ENCODE results near the gene TBCEL.

The TBCEL gene

DNA sequence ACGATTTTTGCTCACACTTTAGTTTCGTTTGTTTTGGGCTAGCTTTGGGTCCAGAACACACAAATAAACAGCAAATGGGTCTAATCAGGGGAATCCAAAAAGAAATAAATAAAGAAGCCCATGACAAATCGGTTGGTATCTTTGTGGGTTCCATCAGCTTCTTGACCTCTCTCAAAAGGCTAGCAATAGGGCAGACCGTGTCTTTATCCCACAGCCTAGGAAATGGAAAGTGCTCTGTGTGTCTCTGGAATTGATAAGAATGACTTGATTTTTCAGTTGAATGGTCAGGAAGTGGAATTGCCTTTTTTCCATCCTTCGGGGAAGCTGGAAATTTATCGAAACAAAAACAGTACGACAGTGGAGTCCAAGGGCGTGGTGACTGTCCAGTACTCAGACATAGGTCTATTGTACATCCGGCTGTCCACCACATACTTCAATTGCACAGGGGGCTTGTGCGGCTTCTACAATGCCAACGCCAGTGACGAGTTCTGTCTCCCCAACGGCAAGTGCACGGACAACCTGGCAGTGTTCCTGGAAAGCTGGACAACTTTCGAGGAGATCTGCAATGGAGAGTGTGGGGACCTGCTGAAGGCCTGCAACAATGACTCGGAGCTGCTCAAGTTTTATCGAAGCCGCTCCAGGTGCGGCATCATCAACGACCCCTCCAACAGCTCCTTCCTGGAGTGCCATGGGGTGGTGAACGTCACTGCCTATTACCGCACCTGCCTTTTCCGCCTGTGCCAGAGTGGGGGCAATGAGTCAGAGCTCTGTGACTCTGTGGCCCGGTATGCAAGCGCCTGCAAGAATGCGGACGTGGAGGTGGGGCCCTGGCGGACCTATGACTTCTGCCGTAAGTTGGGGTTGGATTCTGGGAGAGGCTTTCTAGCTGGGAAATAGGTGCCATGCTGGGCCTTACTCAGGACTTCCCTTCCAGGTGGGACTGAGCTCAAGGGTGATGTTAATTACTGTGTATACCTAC lies 105.7 kb downstream of the TBCEL start:
- no peak overlapping the region for H3K4me3 ChIP-seq (ENCODE audit: low read length)
- H3K36me3 ChIP-seq (ENCODE audit: control insufficient read depth, insufficient read depth, low read length, severe bottlenecking), result no peaks in the 10 kb centered on the region
- no peak for DNase-seq (ENCODE audit: low read depth)
- peaks cover under 1% of the 10 kb centered on the region for H3K27me3 ChIP-seq (replicated peaks; ENCODE audit: control insufficient read depth, insufficient read depth, low read length)
- H3K9ac ChIP-seq (ENCODE audit: low read length), result no peak overlapping the region
- no peaks in the 10 kb centered on the region for H3K9me3 ChIP-seq (ENCODE audit: control insufficient read depth, low read length)
- H3K4me1 ChIP-seq (ENCODE audit: control insufficient read depth, insufficient read depth, low read length), result no peaks in the 10 kb centered on the region

DNA sequence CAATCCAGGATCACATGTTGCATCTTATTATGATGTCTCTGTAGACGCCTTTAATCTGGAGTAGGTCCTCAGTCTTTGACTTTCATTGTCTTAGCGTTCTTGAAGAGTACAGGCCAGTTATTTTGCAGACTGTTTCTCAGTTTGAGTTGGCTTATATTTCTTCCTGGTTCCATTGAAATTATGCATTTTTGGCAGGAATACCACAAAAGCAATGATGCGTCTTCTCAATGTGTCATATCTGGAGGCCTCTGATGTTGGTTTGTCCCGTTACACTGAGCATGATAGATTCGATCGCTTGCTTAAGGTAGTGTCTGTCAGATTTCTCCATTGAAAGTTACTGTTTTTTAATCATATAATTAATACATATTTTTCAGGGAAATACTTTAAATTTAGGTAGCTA lies 107.8 kb downstream of the TBCEL start:
- Histone ChIP-seq H3K4me3 (ENCODE audit: low read length) (no peak overlapping the region), H3K4me1 (ENCODE audit: control insufficient read depth, insufficient read depth, low read length) (no peaks in the 10 kb centered on the region), H3K9ac (ENCODE audit: low read length) (no peak overlapping the region)

DNA sequence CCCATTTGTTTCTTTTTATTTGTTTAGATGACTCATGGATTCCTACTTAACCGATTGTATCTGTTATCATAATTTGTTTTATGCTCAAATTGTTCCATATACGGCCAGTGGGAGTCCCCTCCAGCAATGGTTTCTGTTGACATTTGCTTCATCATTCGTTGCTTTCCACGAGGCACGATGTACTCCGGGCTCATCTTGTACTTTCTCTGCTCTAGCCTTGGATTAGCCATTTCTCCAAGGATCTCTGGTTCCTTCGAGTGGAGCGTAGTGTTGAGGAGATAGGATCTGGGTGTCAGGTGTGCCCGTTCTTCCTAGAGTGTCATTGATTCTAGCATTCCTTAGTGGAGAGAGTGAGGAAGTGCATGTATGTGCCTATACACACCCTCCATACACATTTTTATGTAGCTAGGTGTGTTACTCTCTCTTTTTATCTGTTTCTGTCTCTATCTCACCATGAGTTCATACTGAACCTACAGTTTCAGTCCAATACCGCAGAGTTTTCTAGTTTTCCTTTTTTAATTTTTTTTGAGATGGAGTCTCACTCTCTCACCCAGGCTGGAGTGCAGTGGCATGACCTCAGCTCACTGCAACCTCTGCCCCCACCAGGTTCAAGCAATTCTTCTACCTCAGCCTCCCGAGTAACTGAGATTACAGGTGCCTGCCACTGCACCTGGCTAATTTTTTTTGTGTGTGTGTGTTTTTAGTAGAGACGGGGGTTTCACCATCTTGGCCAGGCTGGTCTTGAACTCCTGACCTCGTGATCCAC lies 108.5 kb downstream of the TBCEL start:
- no peak overlapping the region for H3K4me3 ChIP-seq (ENCODE audit: low read length)
- no peaks in the 10 kb centered on the region for H3K4me1 ChIP-seq (ENCODE audit: control insufficient read depth, insufficient read depth, low read length)
- H3K9ac ChIP-seq (ENCODE audit: low read length), result no peak overlapping the region
- H3K9me3 ChIP-seq (ENCODE audit: control insufficient read depth, low read length), result no peaks in the 10 kb centered on the region
- H3K36me3 ChIP-seq (ENCODE audit: control insufficient read depth, insufficient read depth, low read length, severe bottlenecking), result no peaks in the 10 kb centered on the region
- H3K27me3 ChIP-seq (replicated peaks; ENCODE audit: control insufficient read depth, insufficient read depth, low read length), result peaks cover 6% of the 10 kb centered on the region
- no peak for DNase-seq (ENCODE audit: low read depth)

More for the DNA sequence above, 107.8 kb downstream of the TBCEL start:
- Histone ChIP-seq H3K36me3 (ENCODE audit: control insufficient read depth, insufficient read depth, low read length, severe bottlenecking) (no peaks in the 10 kb centered on the region), H3K9me3 (ENCODE audit: control insufficient read depth, low read length) (no peaks in the 10 kb centered on the region), H3K27me3 (replicated peaks; ENCODE audit: control insufficient read depth, insufficient read depth, low read length) (peaks cover 6% of the 10 kb centered on the region)
- DNase-seq (ENCODE audit: low read depth), result no peak

DNA sequence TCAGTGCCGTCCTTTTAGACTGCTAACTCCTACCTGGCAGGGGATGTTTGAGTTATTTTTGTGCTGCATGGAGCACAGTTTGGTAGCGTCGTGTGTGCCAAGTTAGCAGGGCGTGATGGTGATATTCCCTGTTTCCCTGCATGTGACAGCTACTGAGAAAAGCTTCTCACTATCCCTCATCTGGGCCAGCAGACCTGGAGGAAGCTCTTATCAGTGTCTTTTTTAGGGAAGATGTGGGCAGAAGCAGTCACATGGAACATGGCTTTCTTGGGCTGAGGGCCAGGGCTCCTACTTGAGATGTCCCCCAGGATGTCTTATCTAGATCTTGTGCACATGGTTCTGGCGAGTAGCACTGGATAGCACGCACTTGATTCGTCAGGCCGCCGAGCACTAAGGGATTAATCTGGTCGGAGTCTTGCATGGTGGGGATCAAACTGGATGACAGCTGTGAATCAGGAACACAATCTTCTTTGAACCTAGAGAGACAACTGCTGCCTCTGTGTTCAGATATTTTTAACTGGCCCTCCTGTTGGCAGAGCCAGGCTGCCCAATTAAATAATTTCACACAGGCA lies 110.9 kb downstream of the TBCEL start:
- H3K9me3 ChIP-seq (ENCODE audit: control insufficient read depth, low read length), result no peaks in the 10 kb centered on the region
- peaks cover 6% of the 10 kb centered on the region for H3K27me3 ChIP-seq (replicated peaks; ENCODE audit: control insufficient read depth, insufficient read depth, low read length)
- no peak overlapping the region for H3K4me3 ChIP-seq (ENCODE audit: low read length)
- H3K36me3 ChIP-seq (ENCODE audit: control insufficient read depth, insufficient read depth, low read length, severe bottlenecking), result no peaks in the 10 kb centered on the region
- H3K9ac ChIP-seq (ENCODE audit: low read length), result no peak overlapping the region
- no peak for DNase-seq (ENCODE audit: low read depth)
- no peaks in the 10 kb centered on the region for H3K4me1 ChIP-seq (ENCODE audit: control insufficient read depth, insufficient read depth, low read length)

DNA sequence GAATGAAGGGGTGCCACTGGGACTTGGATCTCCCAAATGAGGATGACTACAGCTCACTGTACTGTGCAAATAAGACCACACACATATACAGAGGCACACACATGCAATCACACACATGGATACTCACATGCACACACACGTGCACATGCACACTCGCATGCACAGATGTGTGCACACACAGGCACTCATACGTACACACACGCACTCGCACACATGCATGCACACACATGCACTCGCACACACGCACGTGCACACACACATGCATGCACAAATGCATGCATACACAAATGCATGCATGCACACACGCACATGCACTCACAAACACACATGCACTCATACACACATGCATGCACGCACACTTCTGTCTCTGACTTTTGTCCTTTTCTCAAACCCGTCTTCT lies 113.1 kb downstream of the TBCEL start:
- Histone ChIP-seq H3K4me3 (ENCODE audit: low read length) (no peak overlapping the region), H3K9ac (ENCODE audit: low read length) (no peak overlapping the region), H3K27me3 (replicated peaks; ENCODE audit: control insufficient read depth, insufficient read depth, low read length) (peaks cover 6% of the 10 kb centered on the region), H3K4me1 (ENCODE audit: control insufficient read depth, insufficient read depth, low read length) (no peaks in the 10 kb centered on the region), H3K9me3 (ENCODE audit: control insufficient read depth, low read length) (no peaks in the 10 kb centered on the region), H3K36me3 (ENCODE audit: control insufficient read depth, insufficient read depth, low read length, severe bottlenecking) (no peaks in the 10 kb centered on the region)
- no peak for DNase-seq (ENCODE audit: low read depth)

DNA sequence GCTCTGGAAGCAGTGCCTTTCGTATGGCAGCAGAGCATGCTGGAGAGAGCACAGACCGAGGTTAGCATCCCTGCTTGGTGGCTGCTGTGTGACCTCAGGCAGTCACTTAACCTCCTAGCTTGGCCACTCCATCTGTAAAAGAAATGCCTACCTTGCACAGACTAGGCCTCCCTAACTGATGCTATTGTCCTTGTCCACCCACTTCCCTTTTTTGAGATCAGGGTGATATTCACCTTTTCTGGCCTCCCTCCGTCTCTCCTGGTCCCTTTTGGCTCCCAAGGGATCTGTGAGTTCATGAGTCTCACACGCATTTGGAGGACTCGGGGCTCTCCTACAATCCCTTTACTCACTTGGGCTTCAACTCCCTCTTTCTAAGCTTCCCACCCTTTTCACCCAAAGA lies 114.4 kb downstream of the TBCEL start:
- Histone ChIP-seq H3K4me1 (ENCODE audit: control insufficient read depth, insufficient read depth, low read length) (no peaks in the 10 kb centered on the region), H3K9me3 (ENCODE audit: control insufficient read depth, low read length) (no peaks in the 10 kb centered on the region), H3K36me3 (ENCODE audit: control insufficient read depth, insufficient read depth, low read length, severe bottlenecking) (no peaks in the 10 kb centered on the region), H3K4me3 (ENCODE audit: low read length) (no peak overlapping the region), H3K27me3 (replicated peaks; ENCODE audit: control insufficient read depth, insufficient read depth, low read length) (peaks cover 6% of the 10 kb centered on the region), H3K9ac (ENCODE audit: low read length) (no peak overlapping the region)
- no peak for DNase-seq (ENCODE audit: low read depth)

DNA sequence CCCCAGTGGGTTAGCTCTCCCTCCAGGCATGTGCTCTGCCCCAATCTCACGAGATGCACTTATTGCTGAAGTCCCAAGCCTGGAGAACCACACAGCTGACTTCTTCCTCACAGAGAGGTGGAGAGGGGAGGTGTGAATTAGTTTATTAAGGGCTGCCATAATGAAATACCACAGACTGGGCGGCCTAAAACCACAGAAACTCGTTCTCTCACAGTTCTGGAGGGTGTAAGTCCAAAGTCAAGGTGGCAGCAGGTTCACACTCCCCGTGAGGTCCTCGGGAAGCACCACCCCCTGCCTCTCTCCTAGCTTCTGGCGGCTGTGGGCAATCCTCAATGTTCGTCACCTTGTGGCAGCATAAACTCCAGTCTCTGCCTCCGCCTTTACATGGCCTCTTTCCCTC lies 116.5 kb downstream of the TBCEL start:
- Histone ChIP-seq H3K27me3 (replicated peaks; ENCODE audit: control insufficient read depth, insufficient read depth, low read length) (peaks cover 3% of the 10 kb centered on the region), H3K4me3 (ENCODE audit: low read length) (no peak overlapping the region), H3K4me1 (ENCODE audit: control insufficient read depth, insufficient read depth, low read length) (no peaks in the 10 kb centered on the region), H3K9ac (ENCODE audit: low read length) (no peak overlapping the region), H3K36me3 (ENCODE audit: control insufficient read depth, insufficient read depth, low read length, severe bottlenecking) (no peaks in the 10 kb centered on the region), H3K9me3 (ENCODE audit: control insufficient read depth, low read length) (no peaks in the 10 kb centered on the region)
- no peak for DNase-seq (ENCODE audit: low read depth)
